ENCODE results near the gene OR9Q1. TPM values are rescaled to one million over a fixed set of nuclear protein-coding genes. Genes with fewer than 3 reads are reported as not detected.

OR9Q1 gene
- polyA plus RNA-seq, 2 of the 4 experiments (the other 2 are of a cell fraction): not detected

- no peak for TF ChIP-seq CEBPB (IDR thresholded peaks at IDR 0.05)
- no peak for TF ChIP-seq USF2 (IDR thresholded peaks at IDR 0.05)
- no peak for TF ChIP-seq HES2 (IDR thresholded peaks at IDR 0.05)
- TF ChIP-seq, protein P1, sequence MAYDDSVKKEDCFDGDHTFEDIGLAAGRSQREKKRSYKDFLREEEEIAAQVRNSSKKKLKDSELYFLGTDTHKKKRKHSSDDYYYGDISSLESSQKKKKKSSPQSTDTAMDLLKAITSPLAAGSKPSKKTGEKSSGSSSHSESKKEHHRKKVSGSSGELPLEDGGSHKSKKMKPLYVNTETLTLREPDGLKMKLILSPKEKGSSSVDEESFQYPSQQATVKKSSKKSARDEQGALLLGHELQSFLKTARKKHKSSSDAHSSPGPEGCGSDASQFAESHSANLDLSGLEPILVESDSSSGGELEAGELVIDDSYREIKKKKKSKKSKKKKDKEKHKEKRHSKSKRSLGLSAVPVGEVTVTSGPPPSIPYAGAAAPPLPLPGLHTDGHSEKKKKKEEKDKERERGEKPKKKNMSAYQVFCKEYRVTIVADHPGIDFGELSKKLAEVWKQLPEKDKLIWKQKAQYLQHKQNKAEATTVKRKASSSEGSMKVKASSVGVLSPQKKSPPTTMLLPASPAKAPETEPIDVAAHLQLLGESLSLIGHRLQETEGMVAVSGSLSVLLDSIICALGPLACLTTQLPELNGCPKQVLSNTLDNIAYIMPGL (CRISPR knock-in tag; IDR thresholded peaks at IDR 0.05; ENCODE audit: borderline replicate concordance): no peak
- TF ChIP-seq JUNB (IDR thresholded peaks at IDR 0.05): no peak
- TF ChIP-seq NR3C1 (IDR thresholded peaks at IDR 0.05): no peak
- TF ChIP-seq REST (IDR thresholded peaks at IDR 0.05): no peak
- no peak for TF ChIP-seq RARB (CRISPR knock-in tag; IDR thresholded peaks at IDR 0.05)
- TF ChIP-seq BHLHE40 (IDR thresholded peaks at IDR 0.05; ENCODE audit: low read depth, low read length): no peak
- TF ChIP-seq HDAC2 (IDR thresholded peaks at IDR 0.05): no peak
- no peak for TF ChIP-seq CBX8 (IDR thresholded peaks at IDR 0.05)
- Histone ChIP-seq H3K27ac (no peak overlapping the region), H3K9me3 (no peaks in the 10 kb centered on the region), H3K4me3 (no peak overlapping the region), H3K4me1 (no peaks in the 10 kb centered on the region), H3K4me2 (no peak overlapping the region)
- no peak for FAIRE-seq
- CTCF ChIA-PET: no interaction called here
- WGBS (ENCODE audit: missing lambda C conversion rate): 27% methylated on average over 4 of the region's 4 CpGs
- POLR2A ChIA-PET: no interaction called here
- DNase-seq (ENCODE audit: low read depth in 1 of 2, low spot score in 1 of 2): no peak
- ATAC-seq: no peak
Measured at GRCh38 chr11:58164389-58164788, 140.7 kb downstream of the OR9Q1 start.

DNA sequence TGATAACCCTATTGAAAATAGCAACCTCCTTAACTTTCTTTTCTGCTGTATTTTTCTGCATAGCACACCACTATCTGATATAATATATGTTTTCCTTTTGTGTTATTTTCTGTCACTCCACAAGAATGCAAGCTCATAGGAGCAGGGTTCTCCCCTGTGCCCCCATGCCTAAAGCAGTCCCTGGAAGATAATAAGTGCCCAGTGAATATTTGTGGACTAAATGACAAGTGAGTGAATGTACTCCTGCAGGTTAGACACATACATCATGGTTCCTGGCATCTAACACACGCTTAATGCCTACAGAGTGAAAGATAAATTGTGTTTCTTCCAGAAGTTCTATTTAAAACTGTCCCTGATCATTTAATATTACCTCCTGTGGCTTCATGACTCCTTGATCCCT is 141.3 kb downstream of the OR9Q1 start:
- ATAC-seq (no peak), DNase-seq (ENCODE audit: low read depth in 1 of 2, low spot score in 1 of 2) (no peak), FAIRE-seq (no peak)
- no peak overlapping the region for H3K27ac ChIP-seq
- H3K4me3 ChIP-seq: no peak overlapping the region
- H3K4me1 ChIP-seq: no peaks in the 10 kb centered on the region
- POLR2A ChIA-PET: no interaction called here
- no peak overlapping the region for H3K4me2 ChIP-seq
- 4% methylated on average over 1 of the region's 1 CpG for WGBS (ENCODE audit: missing lambda C conversion rate)
- TF ChIP-seq EP300 (IDR thresholded peaks at IDR 0.05) (no peak), RCOR1 (IDR thresholded peaks at IDR 0.05; ENCODE audit: low read depth, low read length) (no peak), HOXB13 (CRISPR knock-in tag; IDR thresholded peaks at IDR 0.05; ENCODE audit: low read depth) (no peak), TFCP2L1 (CRISPR knock-in tag; IDR thresholded peaks at IDR 0.05) (no peak), ELK1 (IDR thresholded peaks at IDR 0.05; ENCODE audit: low read depth, low read length) (no peak), ZSCAN20 (CRISPR knock-in tag; IDR thresholded peaks at IDR 0.05) (no peak), MAFK (IDR thresholded peaks at IDR 0.05; ENCODE audit: partially characterized antibody) (no peak), HOXA7 (CRISPR knock-in tag; IDR thresholded peaks at IDR 0.05) (no peak), SMC3 (IDR thresholded peaks at IDR 0.05) (no peak), RFX5 (IDR thresholded peaks at IDR 0.05) (no peak), REST (IDR thresholded peaks at IDR 0.05) (no peak), HES2 (IDR thresholded peaks at IDR 0.05) (no peak)
- TF ChIP-seq, protein P2, sequence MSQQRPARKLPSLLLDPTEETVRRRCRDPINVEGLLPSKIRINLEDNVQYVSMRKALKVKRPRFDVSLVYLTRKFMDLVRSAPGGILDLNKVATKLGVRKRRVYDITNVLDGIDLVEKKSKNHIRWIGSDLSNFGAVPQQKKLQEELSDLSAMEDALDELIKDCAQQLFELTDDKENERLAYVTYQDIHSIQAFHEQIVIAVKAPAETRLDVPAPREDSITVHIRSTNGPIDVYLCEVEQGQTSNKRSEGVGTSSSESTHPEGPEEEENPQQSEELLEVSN (IDR thresholded peaks at IDR 0.05; ENCODE audit: borderline replicate concordance, low read depth): no peak
- H3K9me3 ChIP-seq: no peaks in the 10 kb centered on the region
- CTCF ChIA-PET: no interaction called here
